ENCODE measurements around the gene INPP5A.
"Not testable (repeated sequence)": the region's sequence is repeated elsewhere in the genome, so short reads cannot be mapped to it uniquely, and the experiment has no call there.

INPP5A gene

DNA sequence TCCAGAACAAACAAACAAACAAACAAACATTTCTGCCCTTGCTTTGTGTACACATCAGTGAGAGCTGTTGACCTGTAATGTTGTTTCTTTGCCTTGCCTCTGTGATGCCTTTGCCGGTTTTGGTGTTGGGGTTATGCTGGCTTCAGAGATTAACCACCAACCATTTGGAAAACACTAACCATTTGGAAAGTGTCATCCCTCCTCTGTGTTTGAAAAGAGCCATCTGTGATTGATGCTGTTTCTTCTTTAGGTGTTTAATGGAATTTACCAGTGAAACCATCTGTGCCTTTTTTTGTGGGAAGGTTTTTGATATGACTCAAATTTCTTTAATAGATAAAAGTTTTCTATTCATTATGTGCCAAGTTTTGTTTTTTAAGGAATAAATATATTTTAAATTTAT is 46.5 kb downstream of the INPP5A start:
- DNase-seq: no peak

- DNase-seq: no peak
These were observed 48.4 kb downstream of the INPP5A start for GRCh38 chr10:132585732-132586722.

DNA sequence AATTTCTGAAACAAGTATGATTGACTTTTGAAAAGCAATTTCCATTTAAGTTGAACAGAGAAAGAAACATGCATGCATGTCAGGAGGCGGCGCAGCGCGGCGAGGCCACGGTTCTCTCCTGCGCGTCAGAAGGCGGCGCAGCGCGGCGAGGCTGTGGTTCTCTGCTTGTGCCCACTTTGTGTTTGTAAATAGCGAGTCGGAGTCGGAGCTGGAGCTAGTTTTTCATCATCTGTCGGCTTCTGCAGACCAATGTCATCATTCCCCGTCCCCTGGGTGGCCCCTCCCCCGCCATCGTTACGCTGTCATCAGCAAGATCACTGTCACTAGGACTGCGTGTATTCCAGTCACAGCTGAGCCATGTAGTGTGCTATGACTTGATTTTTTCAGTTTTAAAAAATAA is 49.2 kb downstream of the INPP5A start:
- DNase-seq: no peak

DNA sequence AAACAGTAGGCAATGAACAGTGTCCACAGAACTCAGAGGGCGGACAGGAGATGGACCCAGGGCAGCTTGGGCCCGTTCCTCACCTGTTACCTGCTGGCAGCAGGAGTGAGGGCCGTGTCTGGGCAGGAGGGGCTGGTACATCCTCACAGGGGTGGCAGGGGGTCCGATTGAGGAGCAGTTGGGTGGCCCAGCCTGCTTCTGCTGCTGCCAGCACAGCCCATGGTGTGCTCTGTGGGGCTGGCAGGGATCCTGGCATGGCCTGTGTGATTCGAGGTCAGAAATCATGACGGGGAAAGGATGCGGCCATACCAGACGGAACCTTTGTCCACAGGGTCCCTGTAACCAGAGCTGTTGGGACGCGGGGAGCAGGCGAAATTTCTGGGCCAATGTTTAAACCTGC is 49.6 kb downstream of the INPP5A start:
- DNase-seq: no peak

GRCh38 chr10:132588301-132589013 is 50.9 kb downstream of the INPP5A start:
- DNase-seq: no peak

DNA sequence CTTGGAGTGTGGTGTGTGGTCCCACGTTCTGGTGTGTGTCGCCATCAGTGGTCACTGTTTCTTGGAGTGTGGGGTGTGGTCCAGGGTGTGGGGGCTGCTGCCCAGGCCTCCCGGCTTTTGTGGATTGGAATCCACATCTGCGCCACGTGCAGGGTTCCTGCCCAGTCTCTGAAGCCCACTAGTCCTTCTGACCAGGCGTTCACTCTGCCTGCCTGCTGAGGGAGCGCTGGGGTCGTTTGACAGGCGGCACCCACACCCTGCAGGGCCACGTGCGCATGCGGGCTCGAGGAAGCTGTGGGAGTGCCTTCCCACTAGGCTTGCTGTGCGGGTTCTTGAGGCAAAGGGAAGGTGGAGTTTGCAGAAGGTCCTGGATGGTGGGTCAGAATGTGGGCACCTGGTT is 51.4 kb downstream of the INPP5A start:
- no peak for DNase-seq

DNA sequence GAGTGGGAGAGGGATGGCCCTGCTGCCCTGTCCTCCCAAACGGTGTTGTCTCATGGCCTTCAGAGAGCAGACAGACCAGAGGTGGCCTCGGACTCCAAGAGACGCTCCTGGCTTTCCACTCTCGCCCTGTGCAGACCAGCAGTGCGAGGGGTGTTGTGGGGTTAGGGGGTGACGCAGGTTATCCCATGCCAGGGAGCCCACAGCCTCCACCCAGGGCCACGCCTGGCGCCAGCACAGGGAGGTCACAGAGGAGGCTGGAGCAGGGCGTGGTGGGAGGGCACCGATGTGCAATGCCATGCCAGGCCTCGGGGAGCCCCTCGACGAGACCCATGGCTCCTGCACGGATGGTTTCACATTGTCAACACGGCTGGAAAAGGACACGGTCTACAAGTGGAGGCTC is 52.1 kb downstream of the INPP5A start:
- DNase-seq: no peak

DNA sequence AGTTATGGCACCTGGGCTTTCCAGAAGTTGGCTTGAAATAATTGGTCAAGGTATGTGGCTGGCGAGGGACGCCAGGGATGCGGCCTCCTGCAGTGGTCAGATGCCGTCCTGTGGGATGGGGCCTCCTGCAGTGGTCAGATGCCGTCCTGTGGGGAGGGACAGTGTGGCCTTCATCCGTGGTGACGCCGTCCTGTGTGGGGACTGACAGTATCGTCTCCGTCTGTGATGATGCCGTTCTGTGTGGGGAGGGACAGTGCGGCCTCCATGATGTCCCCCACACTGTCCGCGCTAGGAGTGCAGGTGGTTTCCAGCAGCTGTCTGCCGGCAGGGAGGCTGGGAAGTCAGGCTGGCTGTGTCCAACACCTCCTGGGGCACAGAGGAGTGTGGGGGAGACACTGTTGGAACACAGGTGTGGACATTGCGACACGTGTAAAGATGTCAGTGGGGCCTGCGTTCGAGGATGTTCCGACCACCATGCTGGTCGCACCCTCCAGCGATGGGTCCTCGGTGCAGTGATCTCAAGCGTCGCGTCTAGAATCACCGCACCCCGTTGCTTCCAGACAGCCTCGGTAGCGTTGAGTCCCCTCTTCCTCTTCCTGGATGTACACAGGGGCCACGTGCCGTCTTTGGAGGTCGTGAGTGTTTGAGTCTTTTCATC is 52.6 kb downstream of the INPP5A start:
- DNase-seq: no peak

DNA sequence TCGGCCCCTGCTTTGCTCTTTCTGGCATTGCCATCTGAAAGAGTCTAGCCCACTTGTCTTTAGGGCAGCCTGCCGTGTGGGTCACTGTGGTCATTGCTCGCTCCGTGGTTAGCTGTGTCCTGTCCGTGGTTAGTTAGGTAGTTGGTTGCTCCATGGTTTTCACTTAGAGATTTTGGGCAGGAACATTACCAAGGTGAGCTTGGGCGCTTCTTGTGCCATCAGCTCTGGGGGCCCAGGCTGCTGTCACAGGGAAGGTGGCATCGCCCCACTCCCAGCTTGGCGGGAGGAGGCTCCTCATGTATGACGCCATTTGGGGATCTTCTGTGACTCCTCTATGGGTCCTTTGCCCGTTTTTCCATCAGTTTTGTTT is 53.1 kb downstream of the INPP5A start:
- DNase-seq: no peak

GRCh38 chr10:132591166-132591971 is 53.8 kb downstream of the INPP5A start:
- DNase-seq: peak; percentile 1

GRCh38 chr10:132592790-132593383 is 55.3 kb downstream of the INPP5A start:
- no peak for DNase-seq

GRCh38 chr10:132593389-132593788 is 55.8 kb downstream of the INPP5A start:
- DNase-seq: no peak

GRCh38 chr10:132593900-132594876 is 56.6 kb downstream of the INPP5A start:
- DNase-seq: no peak

DNA sequence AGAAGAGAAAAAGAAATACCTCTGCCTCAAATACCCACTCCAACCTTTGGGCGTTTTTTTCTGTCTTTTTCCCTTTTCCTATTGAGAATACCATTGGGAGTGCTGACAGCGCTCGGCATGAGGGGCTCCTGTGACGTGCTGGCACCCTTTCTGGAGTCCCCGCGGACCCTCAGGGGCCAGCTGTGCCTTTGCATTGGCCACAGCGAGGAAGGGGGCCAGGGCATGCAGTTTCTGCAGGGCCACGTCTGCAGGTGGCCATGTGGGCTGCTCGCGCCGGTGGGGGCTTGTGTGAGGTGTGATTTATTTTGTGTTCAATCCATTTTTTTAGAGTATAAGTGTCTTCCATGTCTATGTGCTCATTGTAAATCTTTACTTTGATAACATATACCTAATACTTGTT is 57.4 kb downstream of the INPP5A start:
- DNase-seq: no peak

GRCh38 chr10:132595854-132596253 is 58.3 kb downstream of the INPP5A start:
- no peak for DNase-seq

DNA sequence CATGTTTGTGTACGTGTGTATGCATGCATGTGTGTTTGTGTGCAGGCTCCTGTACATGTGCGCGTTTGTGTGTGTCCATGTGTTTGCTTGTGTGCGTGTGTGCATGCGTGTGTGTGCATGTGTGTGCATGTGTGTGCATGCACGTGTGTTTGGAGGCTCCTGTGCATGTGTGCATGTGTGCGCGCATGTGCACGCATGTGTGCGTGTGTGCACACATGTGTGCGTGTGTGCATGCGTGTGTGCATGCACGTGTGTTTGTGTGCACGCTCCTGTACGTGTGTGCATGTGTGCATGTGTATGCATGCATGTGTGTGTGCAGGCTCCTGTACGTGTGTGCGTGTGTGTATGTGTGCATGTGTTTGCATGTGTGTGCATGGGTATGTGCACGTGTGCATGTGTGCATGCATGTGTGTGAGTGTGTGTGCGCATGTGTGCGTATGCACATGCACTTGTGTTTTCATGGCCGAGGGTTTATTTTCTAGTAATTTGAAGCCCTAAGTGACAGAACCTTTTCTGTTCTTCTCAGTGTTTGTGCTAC is 59.2 kb downstream of the INPP5A start:
- DNase-seq: no peak

DNA sequence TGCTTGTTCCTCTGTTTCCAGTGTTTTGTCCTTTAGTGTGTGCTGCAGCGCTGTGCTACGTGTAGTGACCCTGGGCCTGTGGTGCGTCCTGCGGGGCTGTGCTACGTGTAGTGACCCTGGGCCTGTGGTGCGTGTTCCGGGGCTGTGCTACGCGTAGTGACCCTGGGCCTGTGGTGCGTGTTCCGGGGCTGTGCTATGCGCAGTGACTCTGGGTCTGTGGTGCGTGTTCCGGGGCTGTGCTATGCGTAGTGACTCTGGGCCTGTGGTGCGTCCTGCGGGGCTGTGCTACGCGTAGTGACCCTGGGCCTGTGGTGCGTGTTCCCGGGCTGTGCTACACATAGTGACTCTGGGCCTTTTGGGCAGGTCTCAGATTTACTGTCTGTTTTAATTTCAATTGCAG is 60.1 kb downstream of the INPP5A start:
- no peak for DNase-seq

DNA sequence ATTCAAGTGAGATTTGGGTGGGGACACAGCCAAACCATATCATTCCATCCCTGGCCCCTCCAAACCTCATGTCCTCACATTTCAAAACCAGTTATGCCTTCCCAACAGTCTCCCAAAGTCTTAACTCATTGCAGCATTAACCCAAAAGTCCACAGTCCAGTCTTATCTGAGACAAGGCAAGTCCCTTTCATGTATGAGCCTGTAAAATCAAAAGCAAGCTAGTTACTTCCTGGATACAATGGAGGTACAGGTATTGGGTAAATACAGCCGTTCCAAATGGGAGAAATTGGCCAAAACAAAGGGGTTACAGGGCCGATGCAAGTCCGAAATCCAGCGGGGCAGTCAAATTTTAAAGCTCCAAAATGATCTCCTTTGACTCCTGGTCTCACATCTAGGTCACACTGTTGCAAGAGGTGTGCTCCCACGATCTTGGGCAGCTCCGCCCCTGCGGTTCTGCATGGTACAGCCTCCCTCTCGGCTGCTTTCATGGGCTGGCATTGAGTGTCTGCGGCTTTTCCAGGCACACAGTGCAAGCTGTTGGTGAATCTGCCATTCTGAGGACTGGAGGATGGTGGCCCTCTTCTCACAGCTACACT is 61.5 kb downstream of the INPP5A start:
- not testable (repeated sequence) for DNase-seq

- DNase-seq: no peak
These were observed 62.1 kb downstream of the INPP5A start for GRCh38 chr10:132599732-132600131.

DNA sequence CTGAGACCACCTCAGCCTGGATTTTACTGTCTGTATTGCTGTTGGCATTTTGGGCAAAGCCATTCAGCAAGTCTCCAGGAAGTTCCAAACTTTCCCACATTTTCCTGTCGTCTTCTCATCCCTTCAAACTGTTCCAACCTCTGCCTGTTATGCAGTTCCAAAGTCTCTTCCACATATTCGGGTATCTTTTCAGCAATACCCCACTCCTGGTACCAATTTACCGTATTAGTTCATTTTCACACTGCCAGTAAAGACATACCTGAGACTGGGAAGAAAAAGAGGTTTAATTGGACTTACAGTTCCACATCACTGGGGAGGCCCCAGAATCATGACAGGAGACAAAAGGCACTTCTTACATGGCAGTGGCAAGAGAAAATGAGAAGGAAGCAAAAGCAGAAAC is 62.8 kb downstream of the INPP5A start:
- DNase-seq: no peak
